ENCODE measurements around the gene MIXL1.

Gene MIXL1

GRCh38 chr1:226209307-226210059, 14.0 kb upstream of the MIXL1 start:
- TF ChIP-seq, protein P1, sequence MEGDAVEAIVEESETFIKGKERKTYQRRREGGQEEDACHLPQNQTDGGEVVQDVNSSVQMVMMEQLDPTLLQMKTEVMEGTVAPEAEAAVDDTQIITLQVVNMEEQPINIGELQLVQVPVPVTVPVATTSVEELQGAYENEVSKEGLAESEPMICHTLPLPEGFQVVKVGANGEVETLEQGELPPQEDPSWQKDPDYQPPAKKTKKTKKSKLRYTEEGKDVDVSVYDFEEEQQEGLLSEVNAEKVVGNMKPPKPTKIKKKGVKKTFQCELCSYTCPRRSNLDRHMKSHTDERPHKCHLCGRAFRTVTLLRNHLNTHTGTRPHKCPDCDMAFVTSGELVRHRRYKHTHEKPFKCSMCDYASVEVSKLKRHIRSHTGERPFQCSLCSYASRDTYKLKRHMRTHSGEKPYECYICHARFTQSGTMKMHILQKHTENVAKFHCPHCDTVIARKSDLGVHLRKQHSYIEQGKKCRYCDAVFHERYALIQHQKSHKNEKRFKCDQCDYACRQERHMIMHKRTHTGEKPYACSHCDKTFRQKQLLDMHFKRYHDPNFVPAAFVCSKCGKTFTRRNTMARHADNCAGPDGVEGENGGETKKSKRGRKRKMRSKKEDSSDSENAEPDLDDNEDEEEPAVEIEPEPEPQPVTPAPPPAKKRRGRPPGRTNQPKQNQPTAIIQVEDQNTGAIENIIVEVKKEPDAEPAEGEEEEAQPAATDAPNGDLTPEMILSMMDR (IDR thresholded peaks at IDR 0.05), result no peak

DNA sequence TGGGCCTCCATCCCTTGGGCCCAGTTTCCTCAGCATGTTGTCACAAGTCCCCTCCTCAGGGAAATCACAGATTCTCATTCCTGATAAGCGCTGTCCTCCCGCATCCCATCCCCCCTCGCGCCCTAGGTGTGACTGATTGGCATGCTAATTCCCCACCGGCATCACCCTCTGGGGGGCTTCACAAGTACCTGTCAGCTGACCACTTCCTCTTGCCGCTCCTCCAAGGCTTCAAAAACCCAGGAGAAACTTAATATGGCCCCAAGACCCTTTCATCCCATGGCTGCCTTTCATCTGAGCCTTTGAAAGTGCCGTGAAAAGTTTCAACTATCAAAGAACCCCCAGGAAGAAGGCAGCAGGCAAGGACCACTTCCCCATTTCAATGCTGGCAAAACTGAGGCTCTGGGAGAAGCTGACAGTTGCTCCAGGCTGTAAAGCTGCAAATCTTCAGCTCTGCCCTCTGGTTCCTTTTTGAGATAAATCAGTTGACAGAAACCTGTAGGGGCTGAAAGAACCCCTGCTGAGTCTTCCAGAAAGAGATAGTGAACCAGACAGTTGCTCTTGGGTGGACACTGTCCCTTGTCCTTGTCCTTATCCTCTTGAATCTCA, 12.8 kb upstream of the MIXL1 start:
- TF ChIP-seq, protein P1 (IDR thresholded peaks at IDR 0.05), result no peak

DNA sequence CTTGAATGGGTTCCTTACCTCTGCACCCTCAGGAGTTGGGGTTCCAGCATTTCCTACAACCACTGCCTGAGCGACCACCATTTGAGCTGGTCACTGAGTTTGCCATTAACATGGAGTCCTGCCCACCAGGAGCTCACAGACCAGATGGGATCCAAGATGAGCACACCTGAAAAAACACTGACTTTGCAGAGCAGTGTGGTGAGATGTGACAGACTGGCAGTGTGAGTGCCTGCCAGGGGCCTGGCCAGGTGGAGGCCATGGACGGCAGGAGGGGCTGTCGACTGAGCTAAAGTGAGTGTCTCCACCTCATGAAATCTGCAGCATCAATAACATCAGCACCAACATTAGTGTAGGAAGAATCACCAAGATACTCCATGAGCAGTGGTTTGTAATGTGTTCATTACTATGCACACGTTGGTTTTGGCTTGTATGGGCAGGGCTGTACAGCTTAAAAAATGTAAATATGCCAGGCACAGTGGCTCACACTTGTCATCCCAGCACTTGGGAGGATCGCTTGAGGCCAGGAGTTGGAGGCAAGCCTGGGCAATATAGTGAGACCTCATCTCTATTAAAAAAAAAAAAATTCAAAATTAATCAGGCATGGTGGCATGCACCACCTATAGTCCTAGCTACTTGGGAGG, 12.2 kb upstream of the MIXL1 start:
- TF ChIP-seq, protein P1 (IDR thresholded peaks at IDR 0.05), result no peak

DNA sequence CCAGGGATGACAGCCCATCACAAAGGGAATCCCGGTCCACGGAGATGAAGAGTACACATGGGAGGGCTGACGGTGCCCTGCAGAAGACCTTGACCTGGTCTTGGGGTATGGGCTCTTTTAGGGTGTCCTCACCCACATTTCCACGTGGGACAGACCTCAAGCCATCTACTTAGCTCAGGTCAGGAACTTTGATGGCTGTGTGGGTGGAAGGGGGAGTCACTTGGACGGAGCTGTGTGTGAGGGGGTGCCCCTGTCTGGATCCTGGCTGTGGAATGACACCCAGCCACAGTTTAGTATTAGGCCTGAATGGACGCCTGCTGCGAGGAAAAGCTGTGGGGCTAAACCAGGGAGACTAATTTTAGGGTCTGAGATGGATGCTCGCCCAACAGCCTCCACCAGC, 10.9 kb upstream of the MIXL1 start:
- TF ChIP-seq, protein P1 (IDR thresholded peaks at IDR 0.05), result no peak

- TF ChIP-seq, protein P1 (IDR thresholded peaks at IDR 0.05), result no peak
Observed at GRCh38 chr1:226215239-226215638, 8.2 kb upstream of the MIXL1 start.

DNA sequence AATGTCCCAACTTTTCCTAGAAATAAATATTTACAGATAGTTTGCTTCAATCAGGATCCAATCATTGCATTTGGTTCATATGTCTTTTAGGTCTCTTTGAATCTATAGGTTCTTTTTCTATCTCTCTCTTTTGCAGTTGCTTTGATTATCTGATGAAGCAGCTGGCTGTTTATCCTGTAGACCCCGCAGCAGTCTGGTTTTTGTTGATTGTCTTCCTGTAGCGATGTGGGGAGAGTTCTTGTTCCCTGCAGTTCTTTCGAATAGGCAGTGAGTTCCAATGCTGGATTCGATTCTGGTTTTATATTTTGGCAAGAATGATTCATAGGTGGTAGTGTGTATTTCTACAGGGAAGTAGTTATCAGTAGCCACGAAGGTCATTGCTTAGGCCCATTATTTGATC, 7.4 kb upstream of the MIXL1 start:
- TF ChIP-seq, protein P1 (IDR thresholded peaks at IDR 0.05), result no peak

DNA sequence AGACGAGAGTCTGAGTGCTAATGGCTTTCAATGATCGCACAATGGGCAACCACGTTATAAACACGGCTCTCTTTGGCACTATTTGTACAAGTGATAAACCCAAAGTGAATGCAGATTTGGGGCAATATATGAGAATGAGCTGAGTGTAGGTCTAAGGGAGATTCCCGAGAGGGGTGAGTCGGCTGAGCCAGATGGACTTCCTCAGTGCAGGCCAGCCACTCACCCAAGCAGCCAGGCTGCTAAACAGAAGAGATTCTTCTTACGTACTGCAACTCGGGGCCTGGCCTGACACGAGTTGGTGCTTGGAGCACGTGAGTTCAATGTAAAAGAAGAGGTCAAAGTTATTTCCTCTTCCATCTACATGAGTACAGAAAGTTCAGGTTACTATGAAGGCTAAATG, 6.2 kb upstream of the MIXL1 start:
- TF ChIP-seq, protein P1 (IDR thresholded peaks at IDR 0.05), result no peak

Measured in LNCAP (cell line).